Measurements from ENCODE around the gene S1PR5.
A peak's percentile ranks its signal among the peaks of the same experiment; 100 is the strongest.
"Not testable (repeated sequence)": the region's sequence is repeated elsewhere in the genome, so short reads cannot be mapped to it uniquely, and the experiment has no call there.

The S1PR5 gene

DNA sequence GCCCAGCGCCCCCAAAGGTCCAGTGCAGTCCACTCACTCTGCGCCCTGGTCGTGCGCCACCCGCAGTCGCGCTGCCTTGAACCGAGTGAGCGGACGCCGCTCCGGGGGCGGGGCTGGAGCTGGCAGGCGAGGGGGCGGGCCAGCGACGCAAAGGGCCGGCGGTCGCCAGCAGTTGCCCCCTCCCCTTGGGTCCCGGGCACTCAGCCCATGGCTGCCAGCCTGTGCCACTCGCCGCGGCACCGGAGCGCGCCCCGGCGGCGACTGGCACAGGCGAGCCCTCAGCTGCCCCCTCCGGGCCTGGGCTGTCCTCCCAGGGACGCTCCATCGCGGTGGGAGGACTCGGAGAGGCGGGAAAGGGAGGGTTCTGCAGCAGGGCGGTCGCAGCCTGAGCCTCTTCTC, at the start of gene S1PR5:
TSS of gene S1PR5 (minus strand) at position 87 of the 399 bp plus-strand sequence. CDS start 2,436 bp downstream, outside the sequence.
- DNase-seq (ENCODE audit: low spot score), result peak; percentile 93

DNA sequence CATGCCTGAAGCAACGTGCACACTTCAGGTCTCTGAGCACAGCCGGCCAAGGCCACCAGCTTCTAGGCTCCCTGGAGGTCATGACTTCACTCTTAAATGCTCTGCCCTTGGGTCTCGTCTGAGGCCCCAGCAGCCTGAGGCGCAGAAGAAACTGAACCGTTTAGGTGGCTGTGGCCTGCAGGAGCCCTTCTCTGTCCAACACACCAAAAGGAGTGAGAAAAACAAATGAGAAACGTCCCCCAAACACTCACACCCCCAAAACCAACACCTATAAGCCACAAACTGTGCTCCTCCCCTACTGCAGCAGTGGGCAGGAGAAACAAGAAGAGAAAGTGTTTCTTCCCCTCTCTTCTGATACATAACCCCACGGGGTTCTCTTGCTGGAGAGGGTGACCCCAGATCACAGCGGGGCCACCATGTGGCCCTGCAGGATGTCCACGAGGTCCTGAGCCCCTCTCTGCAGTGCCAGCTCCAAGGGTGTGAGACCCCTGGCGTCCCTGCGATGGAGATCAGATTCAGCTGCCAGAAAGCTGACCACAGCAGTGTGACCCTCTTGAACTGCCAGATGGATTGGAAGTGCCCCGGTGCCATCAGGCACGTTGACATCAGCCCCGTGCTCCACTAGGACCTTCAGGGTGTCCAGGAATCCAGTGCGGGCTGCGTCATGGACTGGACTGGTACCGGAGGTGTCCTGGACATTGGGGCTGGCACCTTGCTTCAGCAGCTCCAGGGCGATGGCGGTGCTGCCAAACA, 49.6 kb upstream of the S1PR5 start:
- DNase-seq (ENCODE audit: low spot score), result no peak

GRCh38 chr19:10566408-10566657, 49.1 kb upstream of the S1PR5 start:
- DNase-seq (ENCODE audit: low spot score), result no peak

DNA sequence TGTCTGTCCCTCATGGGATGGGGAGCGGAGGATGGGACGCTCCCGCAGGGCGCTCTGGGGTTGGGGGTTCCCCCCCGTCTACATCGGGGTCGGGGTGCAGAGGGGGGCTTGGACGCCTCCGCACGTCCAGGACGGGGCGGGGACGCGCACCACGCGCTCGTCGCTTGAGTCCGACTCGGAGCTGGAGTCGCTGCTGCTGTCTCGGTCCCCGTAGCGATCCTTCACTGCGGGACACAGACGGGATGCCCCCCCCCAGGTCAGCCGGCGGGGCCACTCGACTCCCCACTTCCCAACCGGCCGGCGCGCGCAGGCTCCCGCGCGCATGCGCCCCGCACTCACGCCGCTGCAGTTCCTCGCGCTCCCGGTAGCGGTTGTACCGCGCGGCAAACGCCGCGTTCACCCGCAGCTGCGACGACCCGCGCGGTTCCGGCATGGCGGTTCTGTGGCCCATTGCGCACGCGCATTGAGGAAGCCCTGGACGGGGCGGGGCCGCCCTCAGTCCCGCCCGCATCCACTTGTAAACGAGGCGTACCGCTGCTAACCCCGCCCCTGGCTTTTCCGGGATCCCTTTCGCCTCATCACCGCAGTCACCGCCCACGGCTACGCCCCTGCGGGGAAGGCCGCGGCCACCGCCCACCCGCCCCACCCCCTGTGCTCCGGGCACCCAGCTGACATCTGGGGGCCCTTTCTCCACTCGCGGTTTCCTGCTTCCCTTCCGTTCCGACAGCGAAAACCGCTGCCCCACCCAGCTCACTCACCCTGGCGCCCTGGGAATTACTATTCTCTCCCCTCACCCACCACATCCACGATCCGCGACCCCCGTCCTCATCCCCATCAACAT, 48.5 kb upstream of the S1PR5 start, which contains the start of gene KRI1:
TSS of gene KRI1 (minus strand) at position 444 of the 841 bp plus-strand sequence. CDS start at position 433, 11 bp downstream.
- DNase-seq (ENCODE audit: low spot score), result peak; percentile 96

DNA sequence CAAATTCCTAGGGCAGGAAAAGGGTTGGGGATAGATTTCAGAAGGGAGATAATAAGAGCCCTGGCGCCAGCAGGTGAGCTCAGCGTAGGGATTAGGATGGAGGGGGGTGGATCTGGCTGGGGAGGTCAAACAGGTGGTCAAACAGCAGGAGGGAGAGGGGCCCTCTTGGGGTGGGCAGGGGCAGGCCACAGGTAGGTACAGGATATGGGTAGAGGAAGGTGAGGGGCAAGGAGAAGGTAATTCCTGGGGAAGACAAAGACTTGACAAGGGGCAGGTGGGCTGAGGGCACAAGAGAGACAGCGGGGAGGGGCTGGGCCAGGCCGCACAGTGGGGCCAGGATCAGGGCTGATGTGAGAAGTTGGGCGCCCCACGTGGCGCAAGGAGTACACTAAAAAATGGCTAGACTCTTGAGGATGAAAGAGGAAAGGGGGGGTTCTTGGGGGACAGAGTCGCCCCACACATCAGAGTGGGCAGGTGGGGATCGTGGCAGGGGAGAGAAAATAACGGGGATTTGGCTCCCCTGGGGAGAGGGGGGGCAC, 47.9 kb upstream of the S1PR5 start:
- DNase-seq (ENCODE audit: low spot score), result no peak

GRCh38 chr19:10562609-10563008, 45.4 kb upstream of the S1PR5 start:
- no peak for DNase-seq (ENCODE audit: low spot score)

DNA sequence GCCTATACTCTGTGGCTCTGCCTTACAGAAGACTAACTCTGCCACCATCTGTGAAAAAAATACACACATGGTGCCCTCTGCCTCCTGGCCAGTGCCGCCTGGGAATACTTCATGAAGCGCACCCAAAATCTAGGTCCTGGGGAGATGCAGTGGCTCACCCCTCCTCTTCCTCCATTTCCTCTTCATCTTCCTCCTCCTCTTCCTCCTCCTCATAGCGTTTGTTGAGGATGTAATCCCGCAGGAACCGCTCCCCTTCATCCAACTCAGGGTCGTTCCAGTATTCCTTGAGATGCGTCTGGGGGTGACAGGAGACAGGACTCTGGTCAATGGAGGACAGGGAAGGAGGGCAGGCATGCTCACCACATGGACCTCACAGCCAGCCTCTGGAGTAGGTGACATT, 42.9 kb upstream of the S1PR5 start:
- DNase-seq (ENCODE audit: low spot score), result no peak

- DNase-seq (ENCODE audit: low spot score), result no peak
Measured at GRCh38 chr19:10557603-10558197, 40.5 kb upstream of the S1PR5 start.

DNA sequence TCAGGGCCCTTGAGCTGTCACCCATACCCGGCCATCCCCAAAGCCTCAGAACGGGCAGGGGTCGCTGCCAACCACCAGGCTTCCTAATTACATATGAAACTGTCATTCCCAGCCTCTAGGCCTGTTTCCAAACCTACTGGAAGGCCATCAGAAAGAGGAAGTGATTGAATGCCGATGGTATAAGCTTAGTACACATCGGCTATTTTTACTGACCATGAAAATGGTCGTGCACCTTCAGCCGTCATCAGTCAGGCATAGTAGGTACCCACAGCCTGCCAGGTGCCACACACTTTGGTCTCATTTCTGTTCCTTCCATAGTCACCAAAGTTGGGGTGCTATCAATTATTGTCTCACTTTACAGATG, 38.3 kb upstream of the S1PR5 start:
- no peak for DNase-seq (ENCODE audit: low spot score)

- DNase-seq (ENCODE audit: low spot score), result no peak
Measured at GRCh38 chr19:10554760-10555609, 37.7 kb upstream of the S1PR5 start.

DNA sequence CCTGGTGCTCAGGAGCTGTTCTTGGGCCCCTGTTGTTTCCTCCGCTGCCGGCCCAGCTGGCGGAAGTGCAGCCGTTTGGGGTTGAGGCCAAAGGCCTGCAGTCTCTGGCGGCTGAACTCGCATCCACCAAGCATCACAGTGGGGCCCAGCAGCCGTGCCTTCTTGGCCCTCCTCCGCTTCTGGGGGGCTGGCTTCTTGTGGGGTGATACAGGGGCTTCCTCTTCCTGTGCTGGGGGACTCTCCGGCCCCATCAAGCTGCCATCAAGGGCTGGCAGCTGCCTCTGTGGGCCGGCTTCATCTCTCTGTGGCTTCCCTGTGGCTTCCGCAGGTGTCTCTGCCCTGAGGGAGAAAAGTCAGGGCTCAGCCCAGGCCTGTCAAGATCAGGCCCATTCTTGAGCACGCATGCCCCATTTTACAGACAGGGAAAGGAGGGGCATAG, 36.7 kb upstream of the S1PR5 start:
- no peak for DNase-seq (ENCODE audit: low spot score)

GRCh38 chr19:10553087-10553667, 35.9 kb upstream of the S1PR5 start:
- DNase-seq (ENCODE audit: low spot score), result no peak

DNA sequence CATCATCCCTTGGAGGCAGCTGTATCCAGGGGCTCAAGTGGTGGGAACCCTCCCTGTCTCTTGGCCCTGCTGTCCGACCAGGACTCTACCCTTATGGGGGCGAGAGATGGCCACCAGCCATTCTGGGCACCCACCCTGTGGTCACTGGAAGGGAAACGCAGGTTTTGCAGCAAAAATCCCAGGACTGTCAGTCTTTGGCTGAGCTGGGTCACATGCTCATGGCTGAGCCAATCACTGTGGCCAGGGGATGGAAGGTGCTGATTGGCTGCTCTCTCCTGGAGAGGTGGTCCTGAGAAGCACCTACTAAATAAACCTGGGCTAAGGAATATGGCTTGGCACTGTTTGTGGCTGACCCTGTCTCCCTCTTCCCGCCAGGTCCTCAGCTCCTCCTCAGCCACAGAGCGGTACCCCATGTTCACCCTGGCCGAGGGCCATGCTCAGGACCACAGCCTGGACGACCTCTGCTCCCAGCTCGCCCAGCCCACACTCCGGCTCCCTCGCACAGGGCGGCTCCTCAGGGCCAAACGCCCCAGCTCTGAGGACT, 35.3 kb upstream of the S1PR5 start:
- DNase-seq (ENCODE audit: low spot score), result no peak

GRCh38 chr19:10551698-10552301, 34.6 kb upstream of the S1PR5 start:
- peak; percentile 49 for DNase-seq (ENCODE audit: low spot score)

DNA sequence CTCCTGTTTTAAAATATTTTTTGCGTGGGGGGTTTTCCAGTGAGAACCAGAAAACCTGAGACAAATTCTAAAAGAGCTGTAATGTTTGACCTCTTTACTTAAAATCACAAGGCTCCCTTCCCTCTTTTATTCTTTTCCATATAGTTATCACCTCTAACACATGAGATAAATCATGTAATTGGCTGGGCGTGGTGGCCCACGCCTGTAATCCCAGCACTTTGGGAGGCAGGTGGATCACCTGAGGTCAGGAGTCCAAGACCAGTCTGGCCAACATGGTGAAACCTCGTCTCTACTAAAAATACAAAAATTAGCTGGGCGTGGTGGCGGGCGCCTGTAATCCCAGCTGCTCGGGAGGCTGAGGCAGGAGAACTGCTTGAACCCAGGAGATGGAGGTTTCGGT, 33.8 kb upstream of the S1PR5 start:
- DNase-seq (ENCODE audit: low spot score), result not testable (repeated sequence)

- DNase-seq (ENCODE audit: low spot score), result no peak
Measured at GRCh38 chr19:10550336-10550735, 33.1 kb upstream of the S1PR5 start.

GRCh38 chr19:10549733-10550132, 32.5 kb upstream of the S1PR5 start:
- DNase-seq (ENCODE audit: low spot score), result no peak

DNA sequence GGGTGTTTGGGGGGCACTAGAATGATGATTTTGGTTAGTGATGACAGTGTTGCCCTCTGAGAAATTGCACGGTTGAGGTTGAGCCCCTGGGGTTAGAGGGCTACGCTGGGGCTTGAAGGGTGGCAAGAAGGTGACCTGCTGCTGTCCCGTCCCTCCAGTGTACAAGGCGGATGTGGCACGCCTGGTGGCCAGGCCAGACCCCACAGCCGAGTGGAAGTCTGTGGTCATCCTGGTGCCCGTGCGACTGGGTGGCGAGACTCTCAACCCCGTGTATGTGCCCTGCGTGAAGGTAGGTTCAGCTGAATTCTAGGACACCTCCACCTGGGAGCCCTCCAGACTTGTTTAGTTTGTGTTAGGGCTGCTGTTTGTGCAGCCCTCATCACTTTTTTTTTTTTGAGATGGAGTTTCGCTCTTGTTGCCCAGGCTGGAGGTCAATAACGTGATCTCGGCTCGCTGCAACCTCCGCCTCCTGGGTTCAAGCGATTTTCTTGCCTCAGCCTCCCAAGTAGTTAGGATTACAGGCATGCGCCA, 31.6 kb upstream of the S1PR5 start:
- no peak for DNase-seq (ENCODE audit: low spot score)

DNA sequence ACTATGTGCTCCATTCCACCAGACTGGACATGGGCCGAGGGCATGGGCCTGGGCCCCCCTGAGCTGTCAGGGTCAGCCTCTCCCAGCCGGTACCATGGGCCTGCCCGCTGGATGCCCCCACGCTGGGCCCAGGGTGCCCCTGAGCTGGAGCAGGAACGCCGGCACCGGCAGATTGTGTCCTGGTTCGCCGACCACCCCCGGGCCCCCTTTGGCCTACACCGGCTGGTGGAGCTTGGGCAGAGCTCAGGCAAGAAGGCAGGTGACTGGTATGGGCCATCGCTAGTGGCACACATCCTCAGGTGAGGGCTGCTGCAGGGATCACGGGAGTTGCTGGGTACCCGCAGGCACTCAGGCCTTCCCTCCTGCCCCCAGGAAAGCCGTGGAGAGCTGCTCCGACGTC, 29.6 kb upstream of the S1PR5 start:
- no peak for DNase-seq (ENCODE audit: low spot score)

DNA sequence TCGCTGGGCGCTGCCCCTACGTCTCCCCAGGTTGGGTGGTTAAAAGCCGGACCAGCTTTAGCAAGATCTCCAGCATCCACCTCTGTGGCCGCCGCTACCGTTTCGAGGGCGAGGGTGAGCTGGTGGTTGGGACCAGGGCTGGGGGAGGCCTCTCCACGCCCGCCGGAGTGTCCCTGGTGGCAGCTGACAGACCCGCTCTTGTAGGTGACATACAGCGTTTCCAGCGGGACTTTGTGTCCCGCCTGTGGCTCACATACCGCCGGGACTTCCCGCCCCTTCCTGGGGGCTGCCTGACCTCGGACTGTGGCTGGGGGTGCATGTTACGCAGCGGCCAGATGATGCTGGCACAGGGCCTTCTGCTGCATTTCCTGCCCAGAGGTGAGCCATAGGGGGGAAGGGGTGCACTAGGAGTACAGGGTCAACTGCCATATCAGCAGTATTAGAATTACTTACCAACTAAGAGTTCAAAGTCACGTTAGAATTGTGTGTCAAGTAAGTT, 27.6 kb upstream of the S1PR5 start:
- no peak for DNase-seq (ENCODE audit: low spot score)

All from pons (tissue), 1 donor.